Measurements from ENCODE around the gene PITPNM2.

- TF ChIP-seq CTCF (optimal IDR thresholded peaks at IDR 0.05 in 1 of 3, IDR thresholded peaks at IDR 0.05 in 1 of 3, conservative IDR thresholded peaks at IDR 0.05 in 1 of 3; ENCODE audit: extremely low read depth in 1 of 3, insufficient read depth in 2 of 3, low read length in 3 of 3): no peak
- no peak for TF ChIP-seq EZH2 (IDR thresholded peaks at IDR 0.05; ENCODE audit: low read length)
Measured at GRCh38 chr12:123140676-123141614, 9.9 kb downstream of the PITPNM2 start.
